Astrocyte (in vitro differentiated cells and primary cell): ENCODE measurements around the gene ZNF426.

Source experiments
- EZH2 ChIP-seq: IDR thresholded peaks from 2 replicates; pipeline ENCODE4 v1.6.1; 2012; ENCODE audit warnings: mild to moderate bottlenecking, low read length, inconsistent platforms; ENCODE audit not compliant: insufficient read depth
- TF ChIP-seq, protein P1 (sequence below): IDR thresholded peaks from 2 replicates; pipeline ENCODE4 v1.5.1; 2011; ENCODE audit warnings: low read depth, mild to moderate bottlenecking, inconsistent platforms, low read length, moderate library complexity; ENCODE audit not compliant: insufficient read depth

DNA sequence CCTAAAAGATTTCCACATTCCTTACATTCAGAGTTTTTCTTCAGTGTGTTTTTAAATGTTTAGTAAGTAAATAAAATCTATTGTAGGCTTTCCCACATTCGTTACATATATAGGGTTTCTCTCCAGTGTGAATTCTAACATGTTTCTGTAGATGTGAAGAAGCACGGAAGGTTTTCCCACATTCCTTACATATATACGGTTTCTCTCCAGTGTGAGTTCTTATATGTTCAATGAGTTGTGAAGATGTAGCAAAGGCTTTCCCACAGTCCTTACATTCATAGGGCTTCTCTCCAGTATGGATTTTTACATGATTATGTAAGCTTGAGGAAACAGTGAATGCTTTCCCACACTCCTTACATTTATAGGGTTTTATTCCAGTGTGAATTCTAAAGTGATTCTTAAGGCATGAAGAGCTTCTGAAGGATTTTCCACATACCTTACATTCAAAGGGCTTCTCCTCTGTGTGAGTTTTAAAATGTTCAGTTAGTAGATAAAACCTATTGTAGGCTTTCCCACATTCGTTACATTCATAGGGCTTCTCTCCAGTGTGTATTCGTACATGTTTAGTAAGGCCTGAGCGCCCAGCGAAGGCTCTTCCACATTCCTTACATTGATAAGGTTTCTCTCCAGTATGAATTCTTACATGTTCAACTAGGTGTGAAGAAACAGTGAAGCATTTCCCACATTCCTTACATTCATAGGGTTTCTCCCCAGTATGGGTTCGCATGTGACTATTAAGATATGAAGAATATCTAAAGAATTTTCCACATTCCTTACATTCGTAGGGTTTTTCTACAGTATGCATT lies 27.7 kb upstream of the ZNF426 start:
- TF ChIP-seq, protein P1, sequence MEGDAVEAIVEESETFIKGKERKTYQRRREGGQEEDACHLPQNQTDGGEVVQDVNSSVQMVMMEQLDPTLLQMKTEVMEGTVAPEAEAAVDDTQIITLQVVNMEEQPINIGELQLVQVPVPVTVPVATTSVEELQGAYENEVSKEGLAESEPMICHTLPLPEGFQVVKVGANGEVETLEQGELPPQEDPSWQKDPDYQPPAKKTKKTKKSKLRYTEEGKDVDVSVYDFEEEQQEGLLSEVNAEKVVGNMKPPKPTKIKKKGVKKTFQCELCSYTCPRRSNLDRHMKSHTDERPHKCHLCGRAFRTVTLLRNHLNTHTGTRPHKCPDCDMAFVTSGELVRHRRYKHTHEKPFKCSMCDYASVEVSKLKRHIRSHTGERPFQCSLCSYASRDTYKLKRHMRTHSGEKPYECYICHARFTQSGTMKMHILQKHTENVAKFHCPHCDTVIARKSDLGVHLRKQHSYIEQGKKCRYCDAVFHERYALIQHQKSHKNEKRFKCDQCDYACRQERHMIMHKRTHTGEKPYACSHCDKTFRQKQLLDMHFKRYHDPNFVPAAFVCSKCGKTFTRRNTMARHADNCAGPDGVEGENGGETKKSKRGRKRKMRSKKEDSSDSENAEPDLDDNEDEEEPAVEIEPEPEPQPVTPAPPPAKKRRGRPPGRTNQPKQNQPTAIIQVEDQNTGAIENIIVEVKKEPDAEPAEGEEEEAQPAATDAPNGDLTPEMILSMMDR: no peak
- TF ChIP-seq EZH2: no peak
